Measurements from ENCODE around the gene TBRG1.

Gene TBRG1

GRCh38 chr11:124629961-124630360 lies 7.3 kb downstream of the TBRG1 start:
- Histone ChIP-seq H3K9ac (no peak overlapping the region), H3K79me2 (ENCODE audit: insufficient read depth, low read depth) (no peaks in the 10 kb centered on the region; the same call in 1 of the 2 replicates), H4K20me1 (ENCODE audit: insufficient read depth) (no peaks in the 10 kb centered on the region), H3K27me3 (ENCODE audit: insufficient read depth, low read depth) (no peaks in the 10 kb centered on the region), H3K27ac (no peak overlapping the region), H3K36me3 (ENCODE audit: insufficient read depth) (no peaks in the 10 kb centered on the region), H3K4me2 (no peak overlapping the region), H3K4me3 (IDR thresholded peaks at IDR 0.05; ENCODE audit: insufficient read depth, low read depth, low read length) (no peak overlapping the region), H3K4me1 (ENCODE audit: low read depth, poor library complexity, severe bottlenecking) (no peaks in the 10 kb centered on the region), H2AFZ (ENCODE audit: low read depth) (no peak overlapping the region)
- TF ChIP-seq CTCF (conservative IDR thresholded peaks at IDR 0.05; ENCODE audit: low read depth, low read length), result no peak

GRCh38 chr11:124633355-124633754 lies 10.7 kb downstream of the TBRG1 start:
- no peaks in the 10 kb centered on the region for H4K20me1 ChIP-seq (ENCODE audit: insufficient read depth)
- H3K27ac ChIP-seq, result no peak overlapping the region
- H3K4me2 ChIP-seq, result no peak overlapping the region
- H2AFZ ChIP-seq (ENCODE audit: low read depth), result no peak overlapping the region
- H3K9ac ChIP-seq, result no peak overlapping the region
- no peaks in the 10 kb centered on the region for H3K27me3 ChIP-seq (ENCODE audit: insufficient read depth, low read depth)
- no peaks in the 10 kb centered on the region for H3K4me1 ChIP-seq (ENCODE audit: low read depth, poor library complexity, severe bottlenecking)
- peak; percentile 42; the same call in 1 of the 2 replicates for TF ChIP-seq CTCF (conservative IDR thresholded peaks at IDR 0.05; ENCODE audit: low read depth, low read length)
- H3K79me2 ChIP-seq (ENCODE audit: insufficient read depth, low read depth), result no peaks in the 10 kb centered on the region
- no peak overlapping the region for H3K4me3 ChIP-seq (IDR thresholded peaks at IDR 0.05; ENCODE audit: insufficient read depth, low read depth, low read length)
- no peaks in the 10 kb centered on the region for H3K36me3 ChIP-seq (ENCODE audit: insufficient read depth)

GRCh38 chr11:124635932-124636331 lies 13.3 kb downstream of the TBRG1 start:
- Histone ChIP-seq H3K4me2 (no peak overlapping the region), H3K4me3 (IDR thresholded peaks at IDR 0.05; ENCODE audit: insufficient read depth, low read depth, low read length) (no peak overlapping the region), H3K27ac (no peak overlapping the region), H3K4me1 (ENCODE audit: low read depth, poor library complexity, severe bottlenecking) (no peaks in the 10 kb centered on the region), H3K79me2 (ENCODE audit: insufficient read depth, low read depth) (no peaks in the 10 kb centered on the region), H3K9ac (no peak overlapping the region), H2AFZ (ENCODE audit: low read depth) (no peak overlapping the region), H3K27me3 (ENCODE audit: insufficient read depth, low read depth) (no peaks in the 10 kb centered on the region), H4K20me1 (ENCODE audit: insufficient read depth) (no peaks in the 10 kb centered on the region), H3K36me3 (ENCODE audit: insufficient read depth) (no peaks in the 10 kb centered on the region)
- TF ChIP-seq CTCF (conservative IDR thresholded peaks at IDR 0.05; ENCODE audit: low read depth, low read length), result no peak

- H3K9ac ChIP-seq, result no peak overlapping the region
- H3K4me3 ChIP-seq (IDR thresholded peaks at IDR 0.05; ENCODE audit: insufficient read depth, low read depth, low read length), result no peak overlapping the region
- no peaks in the 10 kb centered on the region for H3K4me1 ChIP-seq (ENCODE audit: low read depth, poor library complexity, severe bottlenecking)
- H3K27ac ChIP-seq, result no peak overlapping the region
- no peaks in the 10 kb centered on the region for H3K36me3 ChIP-seq (ENCODE audit: insufficient read depth)
- no peaks in the 10 kb centered on the region for H3K79me2 ChIP-seq (ENCODE audit: insufficient read depth, low read depth)
- no peaks in the 10 kb centered on the region for H3K27me3 ChIP-seq (ENCODE audit: insufficient read depth, low read depth)
- H2AFZ ChIP-seq (ENCODE audit: low read depth), result no peak overlapping the region
- H3K4me2 ChIP-seq, result no peak overlapping the region
- TF ChIP-seq CTCF (conservative IDR thresholded peaks at IDR 0.05; ENCODE audit: low read depth, low read length), result no peak
- no peaks in the 10 kb centered on the region for H4K20me1 ChIP-seq (ENCODE audit: insufficient read depth)
Observed at GRCh38 chr11:124638500-124638899, 15.8 kb downstream of the TBRG1 start.

Data from KMS-11 (cell line).